ENCODE measurements around the gene TRIM52. TPM values are rescaled to one million over a fixed set of nuclear protein-coding genes. Genes with fewer than 3 reads are reported as not detected.

The TRIM52 gene
- total and polyA plus RNA-seq, 9 of the 15 experiments (the other 6 are each of a cell fraction or from before 2014, with no cell fraction given): 3.3 to 21.9 (median 13.5) TPM

DNA sequence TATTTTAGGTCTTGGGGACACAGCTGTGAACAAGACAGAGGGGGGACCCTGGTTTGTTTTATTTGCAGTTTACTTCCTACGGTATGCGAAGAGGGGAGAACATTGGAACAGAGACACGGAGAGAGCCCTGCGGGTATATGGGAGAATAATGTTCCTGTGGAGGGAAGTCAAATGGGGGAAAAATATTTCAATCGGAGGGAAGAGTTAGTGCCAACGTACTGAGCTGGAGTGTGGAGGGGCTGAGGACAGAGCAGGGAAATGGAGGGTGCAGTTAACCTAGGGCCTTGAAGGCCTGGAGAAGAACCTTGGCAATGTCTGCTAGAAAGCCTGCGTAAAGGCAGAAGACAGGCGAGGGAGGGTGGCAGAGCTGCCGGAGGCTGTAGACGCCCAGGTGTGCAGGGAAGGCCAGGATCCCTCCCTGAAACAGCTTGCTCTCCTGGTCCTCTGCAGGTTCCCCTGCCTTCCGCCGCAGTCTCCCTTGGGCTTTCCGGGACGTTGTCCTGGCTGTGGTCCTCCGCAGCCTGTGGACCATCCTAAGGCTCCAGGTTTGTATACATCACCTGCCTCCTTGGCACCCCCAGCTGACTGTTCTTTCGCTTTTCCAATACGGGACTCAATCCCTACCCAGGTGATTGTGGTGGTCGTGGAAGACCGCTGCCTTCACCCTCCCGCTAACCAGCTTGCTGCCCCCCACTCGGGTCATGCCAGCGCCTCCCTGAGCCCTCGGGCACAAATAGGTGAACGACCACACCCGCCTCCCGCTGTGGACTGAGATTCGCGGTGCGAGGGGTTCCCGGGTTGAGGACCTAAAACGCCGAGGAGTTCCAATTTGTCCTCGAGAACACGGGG lies 15.3 kb downstream of the TRIM52 start (continued):
- TF ChIP-seq, protein P1, sequence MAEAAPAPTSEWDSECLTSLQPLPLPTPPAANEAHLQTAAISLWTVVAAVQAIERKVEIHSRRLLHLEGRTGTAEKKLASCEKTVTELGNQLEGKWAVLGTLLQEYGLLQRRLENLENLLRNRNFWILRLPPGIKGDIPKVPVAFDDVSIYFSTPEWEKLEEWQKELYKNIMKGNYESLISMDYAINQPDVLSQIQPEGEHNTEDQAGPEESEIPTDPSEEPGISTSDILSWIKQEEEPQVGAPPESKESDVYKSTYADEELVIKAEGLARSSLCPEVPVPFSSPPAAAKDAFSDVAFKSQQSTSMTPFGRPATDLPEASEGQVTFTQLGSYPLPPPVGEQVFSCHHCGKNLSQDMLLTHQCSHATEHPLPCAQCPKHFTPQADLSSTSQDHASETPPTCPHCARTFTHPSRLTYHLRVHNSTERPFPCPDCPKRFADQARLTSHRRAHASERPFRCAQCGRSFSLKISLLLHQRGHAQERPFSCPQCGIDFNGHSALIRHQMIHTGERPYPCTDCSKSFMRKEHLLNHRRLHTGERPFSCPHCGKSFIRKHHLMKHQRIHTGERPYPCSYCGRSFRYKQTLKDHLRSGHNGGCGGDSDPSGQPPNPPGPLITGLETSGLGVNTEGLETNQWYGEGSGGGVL (CRISPR knock-in tag; IDR thresholded peaks at IDR 0.05): no peak
- TF ChIP-seq MBD2 (IDR thresholded peaks at IDR 0.05; ENCODE audit: borderline replicate concordance, low read depth) (no peak), NFRKB (IDR thresholded peaks at IDR 0.05; ENCODE audit: low read depth) (peak; percentile 41; the same call in 1 of the 2 replicates), ARID2 (IDR thresholded peaks at IDR 0.05) (no peak), CHD1 (IDR thresholded peaks at IDR 0.05; ENCODE audit: low read length) (peak; percentile 12), ZKSCAN8 (CRISPR knock-in tag; IDR thresholded peaks at IDR 0.05) (no peak), ZNF121 (CRISPR knock-in tag; conservative IDR thresholded peaks at IDR 0.05) (no peak), ZNF75A (CRISPR knock-in tag; IDR thresholded peaks at IDR 0.05) (no peak), ZNF764 (CRISPR knock-in tag; IDR thresholded peaks at IDR 0.05; ENCODE audit: low read depth) (no peak), SIX5 (IDR thresholded peaks at IDR 0.05; ENCODE audit: borderline replicate concordance in 1 of 2, insufficient read depth in 1 of 2, low read depth in 1 of 2, low read length in 2 of 2) (no peak), GABPB2 (CRISPR knock-in tag; conservative IDR thresholded peaks at IDR 0.05) (no peak), ZNF561 (CRISPR knock-in tag; conservative IDR thresholded peaks at IDR 0.05) (no peak), CEBPB (tag; IDR thresholded peaks at IDR 0.05) (no peak), NR2F6 (CRISPR knock-in tag; IDR thresholded peaks at IDR 0.05) (no peak), RFX1 (IDR thresholded peaks at IDR 0.05) (no peak), RBM22 (IDR thresholded peaks at IDR 0.05; ENCODE audit: low read depth, low read length, poor library complexity, severe bottlenecking) (no peak), POLR2AphosphoS5 (IDR thresholded peaks at IDR 0.05; ENCODE audit: control insufficient read depth, insufficient read depth, low read depth, low read length) (no peak), PHF21A (IDR thresholded peaks at IDR 0.05; ENCODE audit: borderline replicate concordance, low read depth) (no peak), ZBTB7A (IDR thresholded peaks at IDR 0.05; ENCODE audit: borderline replicate concordance, control insufficient read depth, low read depth, low read length) (0 out of 2 replicates have a peak, but pooled peaks have one; percentile 11), NR1H2 (CRISPR knock-in tag; IDR thresholded peaks at IDR 0.05) (no peak), ZNF3 (CRISPR knock-in tag; IDR thresholded peaks at IDR 0.05) (no peak), NR3C1 (CRISPR knock-in tag; IDR thresholded peaks at IDR 0.05) (no peak)
- TF ChIP-seq, protein P2, sequence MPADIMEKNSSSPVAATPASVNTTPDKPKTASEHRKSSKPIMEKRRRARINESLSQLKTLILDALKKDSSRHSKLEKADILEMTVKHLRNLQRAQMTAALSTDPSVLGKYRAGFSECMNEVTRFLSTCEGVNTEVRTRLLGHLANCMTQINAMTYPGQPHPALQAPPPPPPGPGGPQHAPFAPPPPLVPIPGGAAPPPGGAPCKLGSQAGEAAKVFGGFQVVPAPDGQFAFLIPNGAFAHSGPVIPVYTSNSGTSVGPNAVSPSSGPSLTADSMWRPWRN (IDR thresholded peaks at IDR 0.05; ENCODE audit: low read depth): no peak
- TF ChIP-seq, protein P3, sequence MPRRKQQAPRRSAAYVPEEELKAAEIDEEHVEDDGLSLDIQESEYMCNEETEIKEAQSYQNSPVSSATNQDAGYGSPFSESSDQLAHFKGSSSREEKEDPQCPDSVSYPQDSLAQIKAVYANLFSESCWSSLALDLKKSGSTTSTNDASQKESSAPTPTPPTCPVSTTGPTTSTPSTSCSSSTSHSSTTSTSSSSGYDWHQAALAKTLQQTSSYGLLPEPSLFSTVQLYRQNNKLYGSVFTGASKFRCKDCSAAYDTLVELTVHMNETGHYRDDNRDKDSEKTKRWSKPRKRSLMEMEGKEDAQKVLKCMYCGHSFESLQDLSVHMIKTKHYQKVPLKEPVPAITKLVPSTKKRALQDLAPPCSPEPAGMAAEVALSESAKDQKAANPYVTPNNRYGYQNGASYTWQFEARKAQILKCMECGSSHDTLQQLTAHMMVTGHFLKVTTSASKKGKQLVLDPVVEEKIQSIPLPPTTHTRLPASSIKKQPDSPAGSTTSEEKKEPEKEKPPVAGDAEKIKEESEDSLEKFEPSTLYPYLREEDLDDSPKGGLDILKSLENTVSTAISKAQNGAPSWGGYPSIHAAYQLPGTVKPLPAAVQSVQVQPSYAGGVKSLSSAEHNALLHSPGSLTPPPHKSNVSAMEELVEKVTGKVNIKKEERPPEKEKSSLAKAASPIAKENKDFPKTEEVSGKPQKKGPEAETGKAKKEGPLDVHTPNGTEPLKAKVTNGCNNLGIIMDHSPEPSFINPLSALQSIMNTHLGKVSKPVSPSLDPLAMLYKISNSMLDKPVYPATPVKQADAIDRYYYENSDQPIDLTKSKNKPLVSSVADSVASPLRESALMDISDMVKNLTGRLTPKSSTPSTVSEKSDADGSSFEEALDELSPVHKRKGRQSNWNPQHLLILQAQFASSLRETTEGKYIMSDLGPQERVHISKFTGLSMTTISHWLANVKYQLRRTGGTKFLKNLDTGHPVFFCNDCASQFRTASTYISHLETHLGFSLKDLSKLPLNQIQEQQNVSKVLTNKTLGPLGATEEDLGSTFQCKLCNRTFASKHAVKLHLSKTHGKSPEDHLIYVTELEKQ (CRISPR knock-in tag; IDR thresholded peaks at IDR 0.05): no peak
